GM21423 (cell line): ENCODE data around the gene INSM1.
"Not testable (repeated sequence)": the region's sequence is repeated elsewhere in the genome, so short reads cannot be mapped to it uniquely, and the experiment has no call there.

Source experiments
- ATAC-seq: cut with Tn5 transposase; IDR thresholded peaks from one replicate; pipeline ENCODE4 v1.9.1; 2021; ENCODE audit warnings: mild to moderate bottlenecking, moderate library complexity; ENCODE audit not compliant: unreplicated experiment

INSM1 gene, protein sequence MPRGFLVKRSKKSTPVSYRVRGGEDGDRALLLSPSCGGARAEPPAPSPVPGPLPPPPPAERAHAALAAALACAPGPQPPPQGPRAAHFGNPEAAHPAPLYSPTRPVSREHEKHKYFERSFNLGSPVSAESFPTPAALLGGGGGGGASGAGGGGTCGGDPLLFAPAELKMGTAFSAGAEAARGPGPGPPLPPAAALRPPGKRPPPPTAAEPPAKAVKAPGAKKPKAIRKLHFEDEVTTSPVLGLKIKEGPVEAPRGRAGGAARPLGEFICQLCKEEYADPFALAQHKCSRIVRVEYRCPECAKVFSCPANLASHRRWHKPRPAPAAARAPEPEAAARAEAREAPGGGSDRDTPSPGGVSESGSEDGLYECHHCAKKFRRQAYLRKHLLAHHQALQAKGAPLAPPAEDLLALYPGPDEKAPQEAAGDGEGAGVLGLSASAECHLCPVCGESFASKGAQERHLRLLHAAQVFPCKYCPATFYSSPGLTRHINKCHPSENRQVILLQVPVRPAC

DNA sequence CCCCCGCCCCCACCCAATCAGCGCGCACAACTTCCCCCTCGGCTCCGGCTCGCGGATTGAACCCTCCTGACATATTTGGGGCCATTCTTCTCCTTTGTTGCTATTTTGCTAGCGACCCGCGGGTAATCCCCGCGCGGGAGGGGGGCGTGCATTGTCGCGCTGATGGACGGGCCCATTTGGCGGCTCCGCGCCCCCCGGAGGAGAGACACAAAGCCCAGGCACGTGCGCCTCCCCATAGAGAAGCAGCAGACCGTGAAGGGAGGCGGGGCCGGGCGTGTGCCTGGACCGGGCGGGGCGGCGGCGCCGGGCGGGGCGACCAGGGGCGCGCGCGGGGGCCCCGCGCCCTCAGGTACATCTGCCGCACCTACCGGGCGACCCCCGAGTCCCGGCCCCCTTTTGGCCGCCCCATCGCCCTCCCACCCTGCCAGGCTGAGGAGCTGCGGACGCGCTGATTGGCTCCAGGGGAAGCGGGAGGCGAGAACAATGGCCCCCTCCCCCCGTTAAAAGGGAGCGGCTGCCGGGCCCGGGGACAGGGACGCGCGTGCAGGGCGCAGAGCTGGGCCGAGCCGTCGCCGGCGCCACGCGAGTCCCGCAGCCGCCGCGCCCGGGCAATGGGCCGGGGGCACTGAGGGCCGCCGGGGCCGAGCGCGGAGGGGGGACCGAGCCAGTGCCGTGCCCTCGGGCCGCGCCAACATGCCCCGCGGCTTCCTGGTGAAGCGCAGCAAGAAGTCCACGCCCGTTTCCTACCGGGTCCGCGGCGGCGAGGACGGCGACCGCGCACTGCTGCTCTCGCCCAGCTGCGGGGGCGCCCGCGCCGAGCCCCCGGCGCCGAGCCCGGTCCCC is at the start of gene INSM1:
Gene INSM1, plus strand, starts transcription at position 530 of the 843 bp plus-strand sequence. Its CDS starts 164 bp downstream, at position 694.
- no peak for ATAC-seq

DNA sequence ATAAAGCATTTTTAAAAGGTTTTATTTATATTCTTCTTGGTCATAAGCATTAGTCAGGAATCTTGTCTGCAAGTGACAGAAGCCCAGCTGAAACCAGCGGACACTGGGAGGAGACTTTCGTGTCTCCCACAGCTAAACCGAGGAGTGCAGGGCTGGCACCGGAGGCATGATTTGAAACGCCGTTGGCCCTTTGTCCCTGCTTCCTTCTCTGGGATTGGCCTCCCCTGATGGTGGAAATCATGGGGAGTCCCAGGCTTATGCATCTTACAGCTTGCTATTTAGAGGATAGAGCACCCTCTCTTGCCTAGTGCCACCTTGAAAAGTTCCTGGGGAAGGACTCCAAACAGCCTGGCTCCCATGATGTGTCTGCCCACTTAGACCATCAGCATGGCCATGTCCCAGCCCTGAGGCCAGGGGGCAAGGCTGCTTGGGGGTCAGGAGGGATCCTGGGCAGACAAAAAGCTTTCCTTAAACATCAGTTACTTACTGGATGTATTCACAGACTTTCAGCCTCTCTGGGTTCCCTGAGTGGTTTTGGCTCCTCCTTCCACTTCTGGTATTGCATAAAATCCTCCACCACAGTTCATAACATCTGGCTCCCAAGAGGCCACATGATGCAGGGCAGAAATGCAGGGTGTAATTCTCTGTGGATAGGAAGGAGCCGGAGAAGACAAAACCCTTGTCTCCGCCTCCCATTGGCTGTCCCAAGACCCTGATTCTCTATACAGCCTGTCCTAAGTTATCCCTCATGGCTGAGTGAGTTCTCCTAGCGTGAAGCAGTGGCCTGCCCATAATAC is 49.3 kb upstream of the INSM1 start:
- ATAC-seq = no peak

DNA sequence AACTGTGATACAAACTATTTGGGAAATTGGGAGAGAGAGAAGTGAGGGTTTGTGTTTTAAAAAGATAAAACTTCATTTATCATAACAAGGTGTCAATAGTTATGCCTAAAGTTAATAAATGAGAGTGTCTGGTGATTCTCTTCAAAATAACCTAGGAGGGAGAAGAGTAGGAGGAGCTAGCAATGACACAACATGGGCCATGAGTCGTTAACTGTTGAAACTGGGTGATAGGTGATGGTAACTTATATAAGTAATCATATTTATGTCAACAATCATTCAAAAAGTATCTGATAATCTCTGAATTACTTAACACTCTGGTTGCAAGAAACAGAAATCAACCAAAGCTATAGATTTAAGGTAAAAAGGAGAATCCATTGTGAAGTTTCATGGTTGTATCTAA is 46.8 kb upstream of the INSM1 start:
- no peak for ATAC-seq

DNA sequence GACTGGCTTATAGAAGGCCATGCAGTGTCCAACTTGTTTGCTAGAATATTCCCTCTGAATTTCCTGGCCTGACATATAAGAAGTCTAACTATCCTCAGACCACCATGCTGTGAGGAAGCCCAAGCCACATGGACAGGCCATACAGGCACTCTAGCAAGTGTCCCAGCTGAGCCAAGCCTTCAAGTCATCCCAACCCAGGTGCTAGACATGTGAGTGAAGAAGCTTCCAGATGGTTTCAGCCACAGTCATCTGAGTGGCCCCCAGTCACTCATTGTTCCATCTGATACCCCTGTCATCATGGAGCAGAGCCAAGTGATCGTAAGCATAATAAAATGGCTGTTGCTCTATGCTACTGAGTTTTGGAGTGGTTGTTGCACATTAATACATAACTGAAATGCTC is 46.0 kb upstream of the INSM1 start:
- no peak for ATAC-seq

DNA sequence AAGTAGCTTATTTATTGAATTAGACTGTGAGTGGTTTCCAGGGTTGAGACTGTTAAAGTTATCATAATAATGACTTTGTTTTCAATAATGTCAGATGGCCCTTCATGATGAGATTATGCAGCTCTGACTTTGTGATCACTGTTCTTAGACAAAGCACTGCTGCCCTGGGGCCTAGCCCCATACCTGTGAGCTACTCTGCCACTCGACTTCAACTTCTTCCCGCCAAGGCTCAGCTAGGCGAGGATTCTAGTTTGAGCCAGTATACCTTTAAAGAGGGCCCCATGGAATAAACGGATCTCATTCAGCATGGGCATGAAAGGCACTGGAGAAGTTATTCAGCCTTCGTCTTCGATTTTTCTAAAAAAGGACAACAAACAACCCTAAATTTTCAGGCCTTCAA is 45.0 kb upstream of the INSM1 start:
- ATAC-seq = no peak

DNA sequence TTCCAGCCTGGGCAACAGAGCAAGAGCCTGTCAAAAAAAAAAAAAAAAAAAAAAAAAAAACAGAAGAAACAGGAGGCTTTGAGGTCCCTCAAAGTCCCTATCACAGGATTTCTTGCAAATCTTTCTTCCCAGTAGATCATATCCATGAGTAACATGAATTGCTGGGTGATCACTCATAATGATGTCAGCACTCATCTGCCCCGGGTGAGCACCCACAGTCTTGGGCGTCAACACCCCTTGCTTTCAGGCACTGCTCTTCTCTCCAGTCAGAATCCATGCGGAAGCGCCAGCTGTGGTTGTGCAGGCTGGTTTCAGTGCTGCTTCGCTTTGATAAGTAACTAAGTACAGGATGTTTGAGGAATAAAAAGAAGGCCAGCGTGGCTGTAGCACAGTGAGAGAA is 40.2 kb upstream of the INSM1 start:
- ATAC-seq = no peak

DNA sequence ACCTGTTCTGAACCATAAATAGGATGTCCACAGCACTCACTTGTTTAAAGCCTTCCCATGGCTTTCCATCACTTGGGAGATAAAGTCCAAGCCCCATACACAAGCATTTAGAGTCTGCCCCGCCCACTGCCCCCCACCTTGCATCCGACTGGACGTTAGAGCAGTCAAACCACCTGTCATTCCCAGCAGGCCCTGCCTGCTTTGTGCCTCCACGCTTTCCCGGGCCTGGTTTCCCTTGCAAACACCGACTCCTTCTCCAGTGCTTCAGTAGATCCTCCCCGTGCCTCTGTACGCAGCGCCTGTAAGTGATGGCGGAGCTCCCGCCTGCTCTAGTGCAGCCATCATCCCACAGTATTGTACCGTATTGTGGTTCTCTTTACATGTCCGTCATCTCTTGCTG is 38.3 kb upstream of the INSM1 start:
- ATAC-seq = no peak

DNA sequence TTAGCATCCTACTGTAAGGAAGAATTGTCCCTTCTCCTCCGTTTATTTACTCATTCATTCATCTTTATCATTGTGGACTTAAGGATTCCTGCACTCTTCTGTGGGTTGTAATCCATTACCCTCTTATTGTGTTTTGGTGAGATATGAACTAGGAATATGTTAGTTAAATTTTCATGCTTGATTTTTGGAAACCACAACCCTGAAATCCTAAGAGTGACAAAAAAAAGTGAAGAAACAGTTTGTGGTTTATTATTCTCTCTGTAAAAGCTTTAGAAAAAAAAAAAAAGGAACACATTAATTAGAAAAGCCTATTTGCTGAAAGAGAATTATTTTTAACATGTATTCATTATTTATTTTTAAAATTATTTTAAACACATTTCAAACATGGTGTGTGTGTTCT is 36.7 kb upstream of the INSM1 start:
- no peak for ATAC-seq

DNA sequence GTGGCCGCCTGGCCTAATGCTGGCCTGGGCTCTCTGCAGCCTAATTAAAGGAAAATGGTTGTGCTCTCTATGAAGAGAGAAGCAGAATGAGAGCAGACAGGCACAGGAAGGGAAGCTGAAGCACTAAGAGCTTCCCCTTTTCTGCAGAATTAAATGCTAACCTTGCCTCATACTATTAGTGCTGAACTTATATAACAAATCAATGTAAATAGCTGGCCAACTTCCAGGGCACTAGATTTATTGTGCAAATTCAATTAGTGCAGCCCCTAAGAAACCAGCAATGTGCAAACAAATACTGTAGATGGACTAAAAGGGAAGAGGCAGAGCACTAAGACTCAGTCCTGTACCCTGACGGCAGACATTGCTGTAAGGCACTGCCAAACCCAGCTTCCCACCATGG is 36.1 kb upstream of the INSM1 start:
- no peak for ATAC-seq

DNA sequence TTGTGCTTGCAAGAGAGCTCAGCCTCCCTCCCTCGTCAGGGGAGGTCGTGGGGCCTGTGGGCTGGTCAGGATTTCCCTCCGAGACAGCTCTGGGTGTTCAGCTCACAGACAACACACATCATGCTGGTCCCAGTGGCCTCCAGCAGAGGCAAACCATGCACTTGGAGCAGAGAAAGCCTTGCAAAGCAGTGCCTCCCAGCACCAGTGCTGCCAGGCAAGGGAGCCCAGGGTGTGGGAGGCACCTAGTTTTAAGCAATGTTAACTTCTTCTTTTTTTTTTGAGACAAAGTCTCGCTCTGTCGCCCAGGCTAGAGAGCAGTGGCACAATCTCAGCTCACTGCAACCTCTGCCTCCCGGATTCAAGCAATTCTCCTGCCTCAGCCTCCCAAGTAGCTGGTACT is 34.0 kb upstream of the INSM1 start:
- no peak for ATAC-seq

DNA sequence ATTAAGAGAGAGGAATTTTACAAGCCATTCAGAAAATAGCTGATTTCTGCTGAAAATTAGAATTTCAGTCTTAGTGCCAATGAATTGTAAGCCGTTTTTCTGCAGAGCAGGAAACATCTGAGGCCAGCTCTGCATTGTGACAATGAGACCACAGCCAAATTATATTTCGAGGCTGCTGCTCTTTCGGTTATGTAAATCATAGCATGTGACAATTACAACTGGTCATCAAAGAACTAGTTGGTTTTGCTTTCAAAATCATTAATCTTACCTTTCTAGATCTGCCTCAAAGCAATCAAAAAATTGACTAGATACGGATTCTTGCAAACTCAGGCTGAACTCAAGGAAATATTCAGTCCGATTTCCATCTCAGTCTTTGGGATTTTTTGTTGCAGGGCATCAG is 33.4 kb upstream of the INSM1 start:
- peak; percentile 97 for ATAC-seq

DNA sequence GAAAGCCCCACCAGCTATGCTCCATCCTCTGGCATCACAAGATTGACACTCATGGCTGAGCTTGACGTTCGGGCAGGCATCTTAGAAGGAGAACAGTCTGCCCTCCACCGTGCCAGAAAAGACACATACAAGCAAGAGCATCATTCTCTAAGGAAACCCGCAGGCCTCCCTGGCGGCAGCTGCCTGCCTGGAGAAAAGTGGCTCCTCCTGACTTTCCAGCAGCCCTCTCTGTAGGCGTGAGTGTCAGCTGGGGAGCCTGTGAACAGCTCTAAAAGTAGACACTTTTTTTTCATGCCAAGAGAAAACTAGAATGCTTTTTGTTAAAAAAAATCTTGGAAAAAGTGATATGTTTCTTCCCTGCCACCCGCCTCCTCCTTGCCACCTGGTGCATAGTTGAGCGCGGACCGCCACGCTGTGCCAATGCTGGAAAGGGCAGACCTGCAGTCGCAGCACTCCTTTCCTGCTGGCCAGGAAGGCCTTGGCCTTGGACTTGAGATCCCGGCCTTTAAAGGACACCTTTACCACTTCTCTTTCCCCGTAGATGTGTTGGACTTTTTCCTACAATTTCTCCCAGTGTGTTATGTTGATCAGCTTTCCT is 29.7 kb upstream of the INSM1 start:
- no peak for ATAC-seq

DNA sequence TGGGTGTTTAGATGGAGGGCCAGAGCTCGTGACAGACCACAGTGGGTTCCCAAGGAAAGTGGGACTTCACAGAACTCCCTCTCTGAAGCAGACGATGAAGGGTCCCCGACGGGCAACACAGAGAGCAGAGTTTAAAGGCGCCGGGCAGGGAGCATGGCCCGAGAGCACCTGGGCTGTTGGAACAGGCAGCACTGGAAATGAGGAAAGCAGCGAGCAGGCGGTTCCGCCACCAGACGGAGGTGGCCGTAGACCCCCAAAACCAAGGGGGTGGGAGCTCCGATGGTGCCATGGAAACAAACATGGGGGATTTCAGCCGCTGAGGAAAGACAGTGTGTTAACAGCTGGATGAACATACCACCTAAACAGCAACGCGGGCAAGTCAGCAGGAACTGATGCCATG is 27.5 kb upstream of the INSM1 start:
- no peak for ATAC-seq

DNA sequence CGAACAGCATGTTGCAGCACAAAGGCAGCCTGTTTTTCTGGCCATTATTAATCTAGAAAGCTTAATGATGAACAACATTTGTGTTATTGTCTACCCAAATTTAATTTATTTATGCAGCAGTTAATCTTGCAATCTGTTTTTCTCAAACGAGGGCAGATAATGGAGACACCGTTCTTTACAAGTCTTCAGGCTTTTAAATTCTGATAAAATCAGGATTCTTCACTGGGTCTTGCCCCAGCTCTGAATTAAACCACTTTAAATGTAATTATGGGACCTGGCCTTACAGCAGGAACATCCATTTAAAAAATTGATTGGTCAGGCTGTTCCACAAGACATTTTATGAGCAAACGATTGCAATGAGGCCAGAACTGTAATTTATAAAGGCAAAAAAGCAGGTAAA is 26.5 kb upstream of the INSM1 start:
- ATAC-seq = no peak

DNA sequence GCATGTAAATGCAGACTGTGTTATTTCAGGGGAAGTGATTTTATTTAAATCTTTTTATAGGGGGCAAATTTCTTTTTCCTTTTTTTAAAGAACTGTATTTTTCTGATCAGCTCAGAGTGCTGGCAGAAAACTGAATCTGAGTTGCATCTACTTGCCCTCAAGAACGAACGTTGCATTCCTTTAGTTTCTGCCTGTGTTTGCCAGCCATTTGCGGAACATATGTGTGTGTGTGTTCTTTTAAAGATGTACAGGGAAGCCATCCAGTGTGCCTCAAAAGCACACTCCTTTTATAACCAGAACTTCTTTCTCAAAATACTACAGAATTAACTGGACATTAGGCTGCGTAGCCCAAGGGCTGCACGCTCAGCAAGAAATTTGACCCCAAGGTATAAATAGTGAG is 25.8 kb upstream of the INSM1 start:
- no peak for ATAC-seq

DNA sequence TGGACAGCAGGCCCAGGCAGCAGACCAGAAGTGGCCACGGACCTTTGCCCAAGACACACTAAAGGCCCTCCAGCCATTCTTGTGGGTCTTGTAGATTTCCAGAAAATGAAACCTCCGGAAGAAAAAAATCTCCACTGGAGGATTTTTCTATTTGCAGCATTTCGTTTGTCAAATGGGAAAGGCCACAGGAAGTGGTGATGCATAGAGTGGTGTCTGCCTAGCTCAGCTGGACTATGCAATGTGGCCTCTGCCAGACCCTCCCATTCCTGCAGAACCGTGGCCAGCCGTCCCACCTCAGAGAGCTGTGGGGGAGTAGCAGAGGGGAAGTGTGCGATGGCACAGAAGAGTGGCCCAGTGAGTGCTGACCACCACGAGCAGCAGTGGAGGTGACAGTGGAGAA is 24.0 kb upstream of the INSM1 start:
- ATAC-seq = no peak

DNA sequence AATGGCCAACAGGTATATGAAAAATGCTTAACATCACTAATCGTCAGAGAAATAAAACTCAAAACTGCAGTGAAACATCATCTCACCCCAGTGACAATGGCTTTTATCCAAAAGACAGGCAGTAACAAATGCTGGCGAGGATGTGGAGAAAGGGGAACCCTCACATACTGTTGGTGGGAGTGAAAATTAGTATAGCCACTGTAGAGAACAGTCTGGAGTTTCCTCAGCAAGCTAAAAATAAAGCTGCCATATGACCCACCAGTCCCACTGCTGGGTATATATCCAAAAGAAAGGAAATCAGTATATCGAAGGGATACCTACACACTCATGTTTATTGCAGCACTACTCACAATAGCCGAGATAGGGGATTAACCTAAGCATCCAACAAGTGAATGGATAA is 23.4 kb upstream of the INSM1 start:
- ATAC-seq = no peak

DNA sequence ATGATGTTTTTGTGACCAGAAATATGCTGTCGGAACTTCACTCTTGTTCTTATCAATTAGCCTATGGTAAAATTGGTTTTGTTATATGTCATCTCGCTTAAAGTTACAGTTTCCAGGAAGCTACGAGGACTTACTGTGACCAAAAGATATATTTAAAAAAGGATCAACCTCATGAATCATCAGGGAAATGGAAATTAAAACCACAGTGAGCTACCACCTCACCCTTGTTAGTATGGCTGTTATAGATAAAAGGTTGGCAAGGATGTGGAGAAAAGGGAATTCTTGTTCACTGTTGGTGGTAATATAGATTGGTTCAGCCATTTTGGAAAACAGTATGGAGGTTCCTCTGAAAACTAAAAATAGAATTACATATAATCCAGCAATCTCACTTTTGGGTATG is 14.3 kb upstream of the INSM1 start:
- ATAC-seq = no peak

DNA sequence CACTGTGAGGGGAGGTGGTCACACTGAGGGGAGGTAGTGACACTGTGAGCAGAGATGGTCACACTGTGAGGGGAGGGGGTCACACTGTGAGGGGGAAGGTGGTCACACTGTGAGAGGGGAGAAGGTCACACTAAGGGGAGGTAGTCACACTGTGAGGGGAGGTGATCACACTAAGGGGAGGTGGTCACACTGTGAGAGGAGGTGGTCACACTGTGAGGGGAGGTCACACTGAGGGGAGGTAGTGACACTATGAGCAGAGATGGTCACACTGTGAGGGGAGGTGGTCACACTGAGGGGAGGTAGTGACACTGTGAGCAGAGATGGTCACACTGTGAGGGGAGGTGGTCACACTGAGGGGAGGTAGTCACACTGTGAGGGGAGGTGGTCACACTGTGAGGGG is 12.4 kb upstream of the INSM1 start:
- not testable (repeated sequence) for ATAC-seq

DNA sequence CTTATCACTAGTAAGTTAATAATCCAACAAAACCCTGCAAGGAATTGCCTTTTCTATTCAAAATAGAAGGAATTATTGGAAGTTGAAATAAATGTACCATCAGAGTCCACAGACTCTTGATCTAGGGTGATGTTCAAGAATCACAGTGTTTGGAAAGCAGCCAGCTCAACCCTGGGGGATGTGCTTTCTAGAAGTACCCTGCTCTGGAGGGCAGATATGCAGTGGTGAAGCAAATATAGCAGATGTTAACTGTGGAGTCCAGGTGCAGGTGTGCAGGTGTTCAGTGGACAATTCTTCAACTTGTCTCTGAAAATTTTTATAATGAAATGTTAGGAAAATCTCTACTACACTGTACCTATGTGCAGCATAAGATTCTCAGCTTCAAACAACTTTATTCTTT is 9.1 kb upstream of the INSM1 start:
- no peak for ATAC-seq

DNA sequence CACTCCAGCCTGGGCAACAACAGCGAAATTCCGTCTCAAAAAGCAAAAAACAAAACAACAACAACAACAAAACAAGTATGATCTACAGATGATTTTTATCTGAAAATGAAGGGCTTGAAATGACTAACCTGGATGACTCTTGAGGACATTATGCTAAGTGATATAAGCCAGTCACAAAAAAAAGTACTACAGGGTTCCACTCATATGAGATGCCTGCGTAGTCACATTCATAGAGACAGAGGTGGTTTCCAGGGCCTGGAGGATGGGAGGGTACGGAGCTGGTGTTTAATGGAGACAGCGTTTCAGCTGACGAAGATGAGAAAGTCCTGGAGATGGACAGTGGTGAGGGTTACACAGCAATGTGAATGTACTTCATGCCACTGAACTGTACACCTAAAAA is 8.3 kb upstream of the INSM1 start:
- no peak for ATAC-seq
